DOHH2 (cell line): Measurements from ENCODE around the gene PAX2.

Experiments used
- H3F3A ChIP-seq: fragments of 200-600 bp; sonication (generic), shearing (Covaris generic); 2 replicates; pipeline ENCODE4 v1.6.0; 2016; ENCODE audit warnings: antibody characterized with exemption, mild to moderate bottlenecking; ENCODE audit not compliant: control insufficient read depth, insufficient read depth
- H3K27ac ChIP-seq: fragments of 200-600 bp; sonication (generic); 2 replicates; pipeline ENCODE4 v1.5.1; 2014; ENCODE audit warnings: low read depth, mild to moderate bottlenecking, low read length, moderate library complexity
- H3K27me3 ChIP-seq: fragments of 200-600 bp; sonication (generic); 2 replicates; pipeline ENCODE4 v1.6.1; 2014; ENCODE audit warnings: mild to moderate bottlenecking, low read length, mixed read lengths; ENCODE audit not compliant: control insufficient read depth
- H3K36me3 ChIP-seq: fragments of 200-600 bp; sonication (generic); 2 replicates; pipeline ENCODE4 v1.6.1; 2014; ENCODE audit warnings: mild to moderate bottlenecking, low read length, moderate library complexity, mixed read lengths; ENCODE audit not compliant: control insufficient read depth
- H3K4me1 ChIP-seq: fragments of 200-600 bp; sonication (generic); 2 replicates; pipeline ENCODE4 v1.6.1; 2014; ENCODE audit warnings: mild to moderate bottlenecking, low read length, mixed read lengths; ENCODE audit not compliant: control insufficient read depth
- H3K4me2 ChIP-seq: fragments of 200-600 bp; sonication (generic); 2 replicates; pipeline ENCODE4 v1.6.0; 2014; ENCODE audit warnings: mild to moderate bottlenecking, low read length, moderate library complexity
- H3K4me3 ChIP-seq: fragments of 200-600 bp; sonication (generic); 2 replicates; pipeline ENCODE4 v1.5.1; 2014; ENCODE audit warnings: mild to moderate bottlenecking, low read length, mixed read lengths
- H3K79me2 ChIP-seq: fragments of 200-600 bp; sonication (generic); 2 replicates; pipeline ENCODE4 v1.6.1; 2014; ENCODE audit warnings: mild to moderate bottlenecking, low read length, mixed read lengths; ENCODE audit not compliant: control insufficient read depth
- H3K9me2 ChIP-seq: fragments of 200-600 bp; sonication (generic); replicated peaks from 2 replicates; pipeline ENCODE4 v1.6.1; 2014; ENCODE audit warnings: mild to moderate bottlenecking, low read length, mixed read lengths; ENCODE audit not compliant: control insufficient read depth
- H3K9me3 ChIP-seq: fragments of 200-600 bp; sonication (generic); 2 replicates; pipeline ENCODE4 v1.6.1; 2014; ENCODE audit warnings: antibody characterized with exemption, low read length, mixed read lengths; ENCODE audit not compliant: control insufficient read depth, insufficient read depth
- H4K20me1 ChIP-seq: fragments of 200-600 bp; sonication (generic); 2 replicates; pipeline ENCODE4 v1.6.0; 2014; ENCODE audit warnings: low read depth, mild to moderate bottlenecking, antibody characterized with exemption, low read length, moderate library complexity; ENCODE audit not compliant: control insufficient read depth, insufficient read depth
- CTCF ChIP-seq: fragments of 200-600 bp; sonication (generic); IDR thresholded peaks from one replicate; pipeline ENCODE4 v1.5.1; 2014; ENCODE audit warnings: antibody characterized with exemption, mild to moderate bottlenecking, low read depth, low read length; ENCODE audit not compliant: poor library complexity, severe bottlenecking
- EZH2phosphoT487 ChIP-seq: fragments of 200-600 bp; sonication (generic); IDR thresholded peaks from 2 replicates; pipeline ENCODE4 v1.6.1; 2017; ENCODE audit warnings: borderline replicate concordance, mild to moderate bottlenecking, antibody characterized with exemption, low read length, moderate library complexity, mixed read lengths

The PAX2 gene

GRCh38 chr10:100803492-100803891 lies 58.1 kb downstream of the PAX2 start:
- Histone ChIP-seq H3K27me3 (peaks cover 36% of the 10 kb centered on the region), H3K9me2 (no peaks in the 10 kb centered on the region), H3K36me3 (no peaks in the 10 kb centered on the region), H3F3A (no peaks in the 10 kb centered on the region), H3K79me2 (no peaks in the 10 kb centered on the region), H3K4me2 (no peak overlapping the region), H3K27ac (no peak overlapping the region), H3K4me3 (no peak overlapping the region), H3K4me1 (no peaks in the 10 kb centered on the region), H4K20me1 (no peaks in the 10 kb centered on the region), H3K9me3 (no peaks in the 10 kb centered on the region)
- TF ChIP-seq EZH2phosphoT487: no peak
- TF ChIP-seq CTCF: no peak

GRCh38 chr10:100803908-100804307 lies 58.5 kb downstream of the PAX2 start:
- Histone ChIP-seq H3K9me3 (no peaks in the 10 kb centered on the region), H3K4me2 (no peak overlapping the region), H3K9me2 (no peaks in the 10 kb centered on the region), H3F3A (no peaks in the 10 kb centered on the region), H3K36me3 (no peaks in the 10 kb centered on the region), H3K4me3 (no peak overlapping the region), H3K27me3 (peaks cover 33% of the 10 kb centered on the region; the same call in 1 of the 2 replicates), H3K4me1 (no peaks in the 10 kb centered on the region), H3K27ac (no peak overlapping the region), H3K79me2 (no peaks in the 10 kb centered on the region), H4K20me1 (no peaks in the 10 kb centered on the region)
- no peak for TF ChIP-seq CTCF
- no peak for TF ChIP-seq EZH2phosphoT487

- Histone ChIP-seq H3K36me3 (no peaks in the 10 kb centered on the region), H4K20me1 (no peaks in the 10 kb centered on the region), H3K9me2 (no peaks in the 10 kb centered on the region), H3K4me3 (no peak overlapping the region), H3K27ac (no peak overlapping the region), H3K4me1 (no peaks in the 10 kb centered on the region), H3K79me2 (no peaks in the 10 kb centered on the region), H3K4me2 (no peak overlapping the region), H3K9me3 (no peaks in the 10 kb centered on the region), H3K27me3 (peaks cover 31% of the 10 kb centered on the region; the same call in 1 of the 2 replicates), H3F3A (no peaks in the 10 kb centered on the region)
- TF ChIP-seq EZH2phosphoT487 (no peak), CTCF (no peak)
Measured at GRCh38 chr10:100805543-100806355, 60.4 kb downstream of the PAX2 start.
